GM23338 (cell line): ENCODE measurements around the gene LTB. TPM values are rescaled to one million over a fixed set of nuclear protein-coding genes. Genes with fewer than 3 reads are reported as not detected.

Experiments used
- ATAC-seq: fragments of 200-7000 bp; cut with Tn5 transposase; 3 replicates; pipeline ENCODE4 v1.9.1; 2020
- DNase-seq: peaks from one replicate; pipeline ENCODE4 v3.0.0-alpha.2; 2015; ENCODE audit warnings: low spot score
- H2AFZ ChIP-seq: fragments of 200-600 bp; sonication (generic); 2 replicates; pipeline ENCODE4 v1.8.0; 2016; ENCODE audit warnings: antibody characterized with exemption, mild to moderate bottlenecking, moderate library complexity
- H3F3A ChIP-seq: fragments of 200-600 bp; sonication (generic); replicated peaks from 2 replicates; pipeline ENCODE4 v1.8.0; 2017; ENCODE audit warnings: antibody characterized with exemption, mixed run types, low read depth
- H3K27ac ChIP-seq: fragments of 200-600 bp; sonication (generic); 2 replicates; pipeline ENCODE4 v1.6.1; 2016; ENCODE audit warnings: low read depth
- H3K27me3 ChIP-seq: fragments of 200-600 bp; sonication (generic); 2 replicates; pipeline ENCODE4 v1.8.0; 2016; ENCODE audit warnings: mild to moderate bottlenecking, mixed run types, moderate library complexity; ENCODE audit not compliant: insufficient read depth
- H3K36me3 ChIP-seq: fragments of 200-600 bp; sonication (generic); 2 replicates; pipeline ENCODE4 v1.8.0; 2016; ENCODE audit warnings: mild to moderate bottlenecking; ENCODE audit not compliant: insufficient read depth
- H3K4me1 ChIP-seq: fragments of 200-600 bp; sonication (generic); 2 replicates; pipeline ENCODE4 v1.8.0; 2016; ENCODE audit warnings: mild to moderate bottlenecking, moderate library complexity; ENCODE audit not compliant: insufficient read depth
- H3K4me2 ChIP-seq: fragments of 200-600 bp; sonication (generic); 2 replicates; pipeline ENCODE4 v1.7.1; 2017; ENCODE audit warnings: mixed run types
- H3K4me3 ChIP-seq: fragments of 200-600 bp; sonication (generic); 2 replicates; pipeline ENCODE4 v1.6.1; 2016; ENCODE audit warnings: mixed run types
- H3K79me2 ChIP-seq: fragments of 200-600 bp; sonication (generic); replicated peaks from 2 replicates; pipeline ENCODE4 v1.8.0; 2017; ENCODE audit warnings: mild to moderate bottlenecking; ENCODE audit not compliant: insufficient read depth
- H3K9me2 ChIP-seq: fragments of 200-600 bp; sonication (generic); 2 replicates; pipeline ENCODE4 v1.8.0; 2017; ENCODE audit not compliant: insufficient read depth
- H4K20me1 ChIP-seq: fragments of 200-600 bp; sonication (generic); replicated peaks from 2 replicates; pipeline ENCODE4 v1.8.0; 2017; ENCODE audit warnings: mild to moderate bottlenecking; ENCODE audit not compliant: insufficient read depth
- H3K27ac Mint-ChIP-seq: 2 replicates; pipeline ENCODE4 v1.8.0; 2020; ENCODE audit warnings: inconsistent platforms, mild to moderate bottlenecking, moderate library complexity, mixed read lengths
- H3K27me3 Mint-ChIP-seq: 3 replicates; pipeline ENCODE4 v1.8.0; 2022; ENCODE audit warnings: low read depth, mild to moderate bottlenecking, moderate library complexity, mixed read lengths, inconsistent platforms; ENCODE audit not compliant: insufficient read depth, poor library complexity
- H3K36me3 Mint-ChIP-seq: 3 replicates; pipeline ENCODE4 v1.8.0; 2021; ENCODE audit warnings: low read depth, mild to moderate bottlenecking, inconsistent platforms, moderate library complexity, mixed read lengths
- H3K4me1 Mint-ChIP-seq: 3 replicates; pipeline ENCODE4 v1.8.0; 2020; ENCODE audit warnings: mild to moderate bottlenecking, inconsistent platforms, mixed read lengths
- H3K4me3 Mint-ChIP-seq: 3 replicates; pipeline ENCODE4 v1.8.0; 2021; ENCODE audit warnings: moderate library complexity, mild to moderate bottlenecking, inconsistent platforms, mixed read lengths
- H3K9me3 Mint-ChIP-seq: 3 replicates; pipeline ENCODE4 v1.8.0; 2020; ENCODE audit warnings: moderate library complexity, mild to moderate bottlenecking, inconsistent platforms, mixed read lengths
- CREB1 ChIP-seq: fragments of 250-450 bp; sonication (Bioruptor Pico); IDR thresholded peaks from 2 replicates; pipeline ENCODE4 v1.5.0; 2020; ENCODE audit warnings: low read depth, mild to moderate bottlenecking, moderate library complexity
- EZH2 ChIP-seq: fragments of 200-600 bp; sonication (generic); IDR thresholded peaks from one replicate; pipeline ENCODE4 v1.8.0; 2017; ENCODE audit warnings: antibody characterized with exemption, mild to moderate bottlenecking, low read depth; ENCODE audit not compliant: unreplicated experiment
- JUNB ChIP-seq: IDR thresholded peaks from one replicate; pipeline ENCODE4 v1.6.1; 2016; ENCODE audit warnings: antibody characterized with exemption; ENCODE audit not compliant: unreplicated experiment
- NANOG ChIP-seq: IDR thresholded peaks from 2 replicates; pipeline ENCODE4 v1.6.1; 2016; ENCODE audit warnings: antibody characterized with exemption, borderline replicate concordance
- STAT1 ChIP-seq: IDR thresholded peaks from one replicate; pipeline ENCODE4 v1.6.1; 2016; ENCODE audit warnings: antibody characterized with exemption; ENCODE audit not compliant: unreplicated experiment
- ZNF114 ChIP-seq: fragments of 250-450 bp; sonication (Bioruptor Pico); IDR thresholded peaks from 2 replicates; pipeline ENCODE4 v1.5.0; 2020; ENCODE audit warnings: mild to moderate bottlenecking, moderate library complexity
- ZNF331 ChIP-seq: fragments of 250-450 bp; sonication (Bioruptor Pico); IDR thresholded peaks from 2 replicates; pipeline ENCODE4 v1.5.0; 2020; ENCODE audit warnings: low read depth, mild to moderate bottlenecking, moderate library complexity
- long read RNA-seq: library from polyadenylated mRNA; unstranded; transcript quantifications from one replicate; pipeline ENCODE4 v2.0.0, GENCODE V29; 2020; ENCODE audit not compliant: unreplicated experiment
- polyA plus RNA-seq: library from polyadenylated mRNA; unstranded; fragments of >200 nt; fragmentation: Nextera tagmentation; extraction: Ambion mirVana; gene quantifications from 2 replicates; pipeline ENCODE4 v1.2.1, GENCODE V29; 2016
- total RNA-seq: library from RNA; depleted of rRNA; stranded (reverse); fragments of >200 nt; shearing (Covaris generic); gene quantifications from 2 replicates; pipeline ENCODE4 v1.2.3, GENCODE V29; 2014; rRNA removed
- TF ChIP-seq, protein P1 (sequence below): IDR thresholded peaks from 2 replicates; pipeline ENCODE4 v1.6.1; 2016; ENCODE audit warnings: antibody characterized with exemption

The LTB gene, protein sequence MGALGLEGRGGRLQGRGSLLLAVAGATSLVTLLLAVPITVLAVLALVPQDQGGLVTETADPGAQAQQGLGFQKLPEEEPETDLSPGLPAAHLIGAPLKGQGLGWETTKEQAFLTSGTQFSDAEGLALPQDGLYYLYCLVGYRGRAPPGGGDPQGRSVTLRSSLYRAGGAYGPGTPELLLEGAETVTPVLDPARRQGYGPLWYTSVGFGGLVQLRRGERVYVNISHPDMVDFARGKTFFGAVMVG
- not detected in 2 replicates for total RNA-seq
- 0.83 and 1.7 TPM in 2 replicates for polyA plus RNA-seq
- long read RNA-seq = 0 reads

DNA sequence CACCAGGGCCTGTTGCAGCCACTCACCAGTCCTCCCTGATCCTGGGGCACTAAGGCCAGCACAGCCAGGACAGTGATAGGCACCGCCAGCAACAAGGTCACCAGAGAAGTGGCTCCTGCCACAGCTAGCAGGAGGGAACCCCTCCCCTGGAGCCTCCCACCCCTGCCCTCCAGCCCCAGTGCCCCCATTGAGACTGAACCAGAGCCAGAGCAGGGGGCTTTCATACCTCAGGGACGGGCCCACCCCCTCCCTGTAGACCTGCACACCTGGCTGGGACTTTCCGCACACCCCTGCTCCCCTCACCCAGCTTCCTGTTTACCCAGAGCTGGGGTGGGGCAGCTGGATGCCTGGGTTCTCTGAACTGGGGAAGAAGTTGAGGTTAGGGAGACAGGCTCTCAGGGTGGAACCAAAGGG, at the start of gene LTB:
TSS of gene LTB (minus strand) at position 195 of the 414 bp plus-strand sequence. CDS start at position 188, 7 bp downstream.
- H2AFZ ChIP-seq = peak within 1 kb of the TSS; percentile 99
- DNase-seq = no peak
- peaks cover 4% of the 10 kb centered on the region; the same call in 1 of the 2 replicates for H3K4me1 ChIP-seq
- no peak within 1 kb of the TSS for H3K27ac ChIP-seq
- H3K9me2 ChIP-seq = no peaks in the 10 kb centered on the region
- no peaks in the 10 kb centered on the region for H4K20me1 ChIP-seq
- H3K27ac Mint-ChIP-seq = peak within 1 kb of the TSS; percentile 60; the same call in 1 of the 2 replicates
- H3K36me3 Mint-ChIP-seq = no peaks in the 10 kb centered on the region
- H3K9me3 Mint-ChIP-seq = peaks cover 3% of the 10 kb centered on the region; the same call in 1 of the 3 replicates
- H3K27me3 ChIP-seq = peaks cover 20% of the 10 kb centered on the region
- no peaks in the 10 kb centered on the region for H3K36me3 ChIP-seq
- peak within 1 kb of the TSS; percentile 96 for H3K4me2 ChIP-seq
- H3F3A ChIP-seq = no peaks in the 10 kb centered on the region
- no peak for ATAC-seq
- no peaks in the 10 kb centered on the region for H3K79me2 ChIP-seq
- TF ChIP-seq, protein P1, sequence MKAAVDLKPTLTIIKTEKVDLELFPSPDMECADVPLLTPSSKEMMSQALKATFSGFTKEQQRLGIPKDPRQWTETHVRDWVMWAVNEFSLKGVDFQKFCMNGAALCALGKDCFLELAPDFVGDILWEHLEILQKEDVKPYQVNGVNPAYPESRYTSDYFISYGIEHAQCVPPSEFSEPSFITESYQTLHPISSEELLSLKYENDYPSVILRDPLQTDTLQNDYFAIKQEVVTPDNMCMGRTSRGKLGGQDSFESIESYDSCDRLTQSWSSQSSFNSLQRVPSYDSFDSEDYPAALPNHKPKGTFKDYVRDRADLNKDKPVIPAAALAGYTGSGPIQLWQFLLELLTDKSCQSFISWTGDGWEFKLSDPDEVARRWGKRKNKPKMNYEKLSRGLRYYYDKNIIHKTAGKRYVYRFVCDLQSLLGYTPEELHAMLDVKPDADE = no peak
- TF ChIP-seq NANOG (no peak), ZNF331 (CRISPR knock-in tag) (no peak), ZNF114 (no peak), CREB1 (CRISPR knock-in tag) (no peak), JUNB (no peak)
- peaks cover 24% of the 10 kb centered on the region for H3K4me1 Mint-ChIP-seq
- H3K4me3 Mint-ChIP-seq = peak within 1 kb of the TSS; percentile 95
- peak within 1 kb of the TSS; percentile 95 for H3K4me3 ChIP-seq
- H3K27me3 Mint-ChIP-seq = peaks cover 34% of the 10 kb centered on the region

DNA sequence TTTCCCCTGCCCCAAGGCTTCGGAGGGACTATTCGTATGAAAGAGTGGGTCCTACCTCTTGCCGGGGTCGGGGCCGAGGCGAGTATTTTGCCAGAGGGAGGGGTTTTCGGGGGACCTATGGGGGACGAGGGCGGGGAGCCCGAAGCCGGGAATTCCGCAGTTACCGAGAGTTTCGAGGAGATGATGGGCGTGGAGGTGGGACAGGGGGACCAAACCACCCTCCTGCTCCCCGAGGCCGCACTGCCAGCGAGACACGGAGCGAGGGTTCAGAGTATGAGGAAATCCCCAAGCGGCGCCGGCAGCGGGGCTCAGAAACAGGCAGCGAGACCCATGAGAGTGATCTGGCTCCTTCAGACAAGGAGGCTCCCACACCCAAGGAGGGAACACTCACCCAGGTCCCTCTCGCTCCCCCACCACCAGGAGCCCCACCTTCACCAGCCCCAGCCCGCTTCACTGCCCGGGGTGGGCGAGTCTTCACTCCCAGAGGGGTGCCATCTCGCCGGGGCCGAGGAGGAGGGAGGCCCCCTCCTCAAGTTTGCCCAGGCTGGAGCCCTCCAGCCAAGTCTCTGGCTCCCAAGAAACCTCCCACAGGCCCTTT, 49.6 kb upstream of the LTB start:
- H3K9me3 Mint-ChIP-seq = no peaks in the 10 kb centered on the region; the same call in 2 of the 3 replicates
- H3F3A ChIP-seq = peaks cover 67% of the 10 kb centered on the region
- H3K27ac Mint-ChIP-seq = no peak overlapping the region
- no peaks in the 10 kb centered on the region for H3K9me2 ChIP-seq
- no peak overlapping the region for H3K27ac ChIP-seq
- DNase-seq (no peak), ATAC-seq (peak; percentile 10)
- peaks cover 99% of the 10 kb centered on the region for H3K36me3 Mint-ChIP-seq
- TF ChIP-seq EZH2 = no peak
- H3K4me2 ChIP-seq = no peak overlapping the region
- H3K4me1 Mint-ChIP-seq = no peaks in the 10 kb centered on the region
- H3K36me3 ChIP-seq = peaks cover 78% of the 10 kb centered on the region
- H3K4me1 ChIP-seq = no peaks in the 10 kb centered on the region
- peaks cover 26% of the 10 kb centered on the region for H3K79me2 ChIP-seq
- no peaks in the 10 kb centered on the region for H3K27me3 ChIP-seq
- H3K4me3 ChIP-seq = no peak overlapping the region
- no peak overlapping the region for H2AFZ ChIP-seq
- peaks cover 51% of the 10 kb centered on the region for H4K20me1 ChIP-seq
- peaks cover 3% of the 10 kb centered on the region for H3K27me3 Mint-ChIP-seq
- H3K4me3 Mint-ChIP-seq = no peak overlapping the region

DNA sequence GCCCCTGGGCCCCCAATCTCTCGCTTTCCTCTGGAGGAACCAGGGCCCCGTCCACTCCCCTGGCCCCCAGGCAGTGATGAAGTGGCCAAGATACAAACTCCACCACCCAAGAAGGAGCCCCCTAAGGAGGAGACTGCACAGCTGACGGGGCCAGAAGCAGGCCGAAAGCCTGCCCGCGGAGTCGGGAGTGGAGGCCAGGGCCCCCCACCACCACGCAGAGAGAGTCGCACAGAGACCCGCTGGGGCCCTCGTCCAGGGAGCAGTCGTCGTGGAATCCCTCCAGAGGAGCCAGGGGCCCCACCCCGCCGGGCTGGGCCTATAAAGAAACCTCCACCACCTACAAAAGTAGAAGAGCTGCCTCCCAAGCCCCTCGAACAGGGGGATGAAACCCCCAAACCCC, 49.0 kb upstream of the LTB start:
- Histone ChIP-seq H3K27me3 (no peaks in the 10 kb centered on the region), H3K79me2 (peaks cover 32% of the 10 kb centered on the region), H3K4me3 (no peak overlapping the region), H4K20me1 (peaks cover 49% of the 10 kb centered on the region), H3K4me1 (no peaks in the 10 kb centered on the region), H3K36me3 (peaks cover 78% of the 10 kb centered on the region), H2AFZ (no peak overlapping the region), H3K9me2 (no peaks in the 10 kb centered on the region), H3K27ac (no peak overlapping the region), H3K4me2 (no peak overlapping the region), H3F3A (peaks cover 67% of the 10 kb centered on the region)
- H3K4me3 Mint-ChIP-seq = no peak overlapping the region
- DNase-seq (no peak), ATAC-seq (no peak)
- no peak overlapping the region for H3K27ac Mint-ChIP-seq
- TF ChIP-seq STAT1 (no peak), EZH2 (no peak)
- no peaks in the 10 kb centered on the region for H3K4me1 Mint-ChIP-seq
- no peaks in the 10 kb centered on the region; the same call in 2 of the 3 replicates for H3K9me3 Mint-ChIP-seq
- H3K36me3 Mint-ChIP-seq = peaks cover 99% of the 10 kb centered on the region
- peaks cover 6% of the 10 kb centered on the region for H3K27me3 Mint-ChIP-seq
